Trophoblast cell (in vitro differentiated cells and primary cell): ENCODE measurements around the gene CHKA.

Experiments
- DNase-seq, 2 donors: peaks; one replicate each; pipeline ENCODE4 v3.0.0-alpha.2; 2016
- H2AFZ ChIP-seq: 2 replicates; pipeline ENCODE4 v1.6.1; 2013; ENCODE audit warnings: low read length, moderate library complexity, mild to moderate bottlenecking; ENCODE audit not compliant: insufficient read depth, poor library complexity
- H2AK5ac ChIP-seq: 2 replicates; pipeline ENCODE4 v1.6.1; 2013; ENCODE audit warnings: mild to moderate bottlenecking, low read length
- H2BK120ac ChIP-seq: 2 replicates; pipeline ENCODE4 v1.6.1; 2013; ENCODE audit warnings: low read length, mild to moderate bottlenecking, moderate library complexity; ENCODE audit not compliant: insufficient read depth, poor library complexity
- H2BK12ac ChIP-seq: 2 replicates; pipeline ENCODE4 v1.6.1; 2013; ENCODE audit warnings: mild to moderate bottlenecking, low read length, moderate library complexity
- H2BK5ac ChIP-seq: 2 replicates; pipeline ENCODE4 v1.6.1; 2013; ENCODE audit warnings: low read length, low read depth, moderate library complexity, mild to moderate bottlenecking; ENCODE audit not compliant: poor library complexity
- H3K14ac ChIP-seq: 2 replicates; pipeline ENCODE4 v1.6.1; 2013; ENCODE audit warnings: mild to moderate bottlenecking, low read length
- H3K18ac ChIP-seq: 2 replicates; pipeline ENCODE4 v1.6.1; 2013; ENCODE audit warnings: mild to moderate bottlenecking, low read length
- H3K23ac ChIP-seq: 2 replicates; pipeline ENCODE4 v1.6.1; 2013; ENCODE audit warnings: low read length
- H3K27ac ChIP-seq: 2 replicates; pipeline ENCODE4 v1.5.1; 2013; ENCODE audit warnings: low read depth, mild to moderate bottlenecking, inconsistent platforms, low read length, moderate library complexity
- H3K27me3 ChIP-seq: 2 replicates; pipeline ENCODE4 v1.6.1; 2013; ENCODE audit warnings: inconsistent platforms, mild to moderate bottlenecking, low read length, moderate library complexity; ENCODE audit not compliant: insufficient read depth
- H3K36me3 ChIP-seq, 2 experiments: 1 replicate in 1 of 2; 2 replicates in 1 of 2; pipeline ENCODE4 v1.6.1; 2013; ENCODE audit warnings: low read length in 2 of 2, mild to moderate bottlenecking in 2 of 2, moderate library complexity in 1 of 2; ENCODE audit not compliant: insufficient read depth in 2 of 2, control insufficient read depth in 1 of 2
- H3K4ac ChIP-seq: 2 replicates; pipeline ENCODE4 v1.6.1; 2013; ENCODE audit warnings: low read depth, mild to moderate bottlenecking, low read length, moderate library complexity
- H3K4me1 ChIP-seq, 2 experiments: 1 replicate in 1 of 2; 2 replicates in 1 of 2; pipeline ENCODE4 v1.6.1; 2013; ENCODE audit warnings: low read length in 2 of 2, mild to moderate bottlenecking in 2 of 2, moderate library complexity in 1 of 2; ENCODE audit not compliant: insufficient read depth in 2 of 2, control insufficient read depth in 1 of 2
- H3K4me2 ChIP-seq: 2 replicates; pipeline ENCODE4 v1.6.1; 2013; ENCODE audit warnings: inconsistent platforms, mild to moderate bottlenecking, low read length, moderate library complexity
- H3K4me3 ChIP-seq: 2 replicates; pipeline ENCODE4 v1.5.1; 2013; ENCODE audit warnings: mild to moderate bottlenecking, low read depth, low read length, inconsistent platforms
- H3K79me1 ChIP-seq: one replicate; pipeline ENCODE4 v1.6.1; 2013; ENCODE audit warnings: low read length
- H3K79me2 ChIP-seq: 2 replicates; pipeline ENCODE4 v1.6.1; 2013; ENCODE audit warnings: low read length, mild to moderate bottlenecking; ENCODE audit not compliant: control insufficient read depth, insufficient read depth, poor library complexity
- H3K9ac ChIP-seq: 2 replicates; pipeline ENCODE4 v1.6.1; 2013; ENCODE audit warnings: mild to moderate bottlenecking, low read length
- H3K9me3 ChIP-seq: 2 replicates; pipeline ENCODE4 v1.6.1; 2013; ENCODE audit warnings: low read depth, mild to moderate bottlenecking, control low read depth, inconsistent platforms, low read length; ENCODE audit not compliant: insufficient read depth
- H4K12ac ChIP-seq: 2 replicates; pipeline ENCODE4 v1.6.1; 2013; ENCODE audit warnings: low read depth, mild to moderate bottlenecking, low read length, moderate library complexity
- H4K8ac ChIP-seq: 2 replicates; pipeline ENCODE4 v1.6.1; 2013; ENCODE audit warnings: low read depth, mild to moderate bottlenecking, low read length, moderate library complexity
- H4K91ac ChIP-seq: one replicate; pipeline ENCODE4 v1.6.1; 2013; ENCODE audit warnings: low read depth, mild to moderate bottlenecking, low read length, moderate library complexity
- WGBS: extraction: QIAGEN DNeasy Blood & Tissue Kit; methylation state at CpG from one replicate; pipeline ENCODE4 v1.1.7; 2013; ENCODE audit warnings: missing lambda C conversion rate; ENCODE audit not compliant: insufficient read length, insufficient coverage; ENCODE audit errors: extremely low coverage; 5-methylcytosine and 5-hydroxymethylcytosine counted together

Gene CHKA

GRCh38 chr11:68071281-68072048 is 49.7 kb downstream of the CHKA start:
- H3K36me3 ChIP-seq, result peaks cover 44 to 63% of the 10 kb centered on the region in 2 experiments
- no peak overlapping the region for H3K4me3 ChIP-seq
- H3K27me3 ChIP-seq, result no peaks in the 10 kb centered on the region
- WGBS, result no CpG with 5 or more reads among the region's 3 CpGs
- H3K4me1 ChIP-seq, result no peaks in the 10 kb centered on the region
- H2BK120ac ChIP-seq, result no peak overlapping the region
- H3K4me2 ChIP-seq, result no peak overlapping the region
- H2AK5ac ChIP-seq, result no peak overlapping the region
- no peak overlapping the region for H2AFZ ChIP-seq
- H3K9ac ChIP-seq, result peak overlapping the region; percentile 20
- no peaks in the 10 kb centered on the region for H3K79me2 ChIP-seq
- H4K91ac ChIP-seq, result no peak overlapping the region
- H4K8ac ChIP-seq, result no peak overlapping the region
- H3K4ac ChIP-seq, result no peak overlapping the region
- H4K12ac ChIP-seq, result no peak overlapping the region
- H3K9me3 ChIP-seq, result no peaks in the 10 kb centered on the region
- no peak overlapping the region for H3K14ac ChIP-seq
- no peak for DNase-seq
- H3K27ac ChIP-seq, result no peak overlapping the region
- no peak overlapping the region for H2BK5ac ChIP-seq
- no peak overlapping the region for H3K23ac ChIP-seq
- H3K18ac ChIP-seq, result no peak overlapping the region
- H3K79me1 ChIP-seq, result no peaks in the 10 kb centered on the region
- no peak overlapping the region for H2BK12ac ChIP-seq

GRCh38 chr11:68067991-68068390 is 53.2 kb downstream of the CHKA start:
- Histone ChIP-seq H2BK5ac (no peak overlapping the region), H4K91ac (no peak overlapping the region), H3K36me3 (peaks cover 52 to 72% of the 10 kb centered on the region in 2 experiments), H3K4ac (no peak overlapping the region), H2BK12ac (no peak overlapping the region), H2AFZ (no peak overlapping the region), H4K8ac (no peak overlapping the region), H3K18ac (no peak overlapping the region), H3K27ac (no peak overlapping the region), H3K9ac (no peak overlapping the region), H3K9me3 (no peaks in the 10 kb centered on the region), H3K27me3 (no peaks in the 10 kb centered on the region), H3K23ac (no peak overlapping the region), H3K4me3 (no peak overlapping the region), H3K4me2 (no peak overlapping the region), H4K12ac (no peak overlapping the region), H2AK5ac (no peak overlapping the region), H3K79me1 (no peaks in the 10 kb centered on the region), H3K14ac (no peak overlapping the region), H2BK120ac (no peak overlapping the region), H3K4me1 (no peaks in the 10 kb centered on the region), H3K79me2 (no peaks in the 10 kb centered on the region)
- no CpG with 5 or more reads among the region's 5 CpGs for WGBS
- DNase-seq, result no peak

GRCh38 chr11:68066742-68067141 is 54.4 kb downstream of the CHKA start:
- H3K27ac ChIP-seq, result no peak overlapping the region
- peaks cover 61 to 77% of the 10 kb centered on the region in 2 experiments for H3K36me3 ChIP-seq
- H3K4ac ChIP-seq, result no peak overlapping the region
- H3K23ac ChIP-seq, result no peak overlapping the region
- H2AK5ac ChIP-seq, result no peak overlapping the region
- no peak overlapping the region for H2AFZ ChIP-seq
- H3K4me3 ChIP-seq, result no peak overlapping the region
- H3K14ac ChIP-seq, result no peak overlapping the region
- no peaks in the 10 kb centered on the region for H3K4me1 ChIP-seq
- WGBS, result no CpG with 5 or more reads among the region's 3 CpGs
- no peaks in the 10 kb centered on the region for H3K9me3 ChIP-seq
- H4K12ac ChIP-seq, result no peak overlapping the region
- H3K18ac ChIP-seq, result no peak overlapping the region
- no peak overlapping the region for H4K91ac ChIP-seq
- no peak for DNase-seq
- no peak overlapping the region for H2BK5ac ChIP-seq
- H2BK120ac ChIP-seq, result no peak overlapping the region
- H2BK12ac ChIP-seq, result no peak overlapping the region
- H4K8ac ChIP-seq, result no peak overlapping the region
- no peaks in the 10 kb centered on the region for H3K79me1 ChIP-seq
- no peak overlapping the region for H3K9ac ChIP-seq
- no peaks in the 10 kb centered on the region for H3K27me3 ChIP-seq
- no peaks in the 10 kb centered on the region for H3K79me2 ChIP-seq
- no peak overlapping the region for H3K4me2 ChIP-seq

GRCh38 chr11:68065841-68066240 is 55.3 kb downstream of the CHKA start:
- no peaks in the 10 kb centered on the region for H3K9me3 ChIP-seq
- no peak overlapping the region for H2BK120ac ChIP-seq
- no peak overlapping the region for H3K23ac ChIP-seq
- no peak for DNase-seq
- H2BK5ac ChIP-seq, result no peak overlapping the region
- peaks cover 60 to 75% of the 10 kb centered on the region in 2 experiments for H3K36me3 ChIP-seq
- H3K14ac ChIP-seq, result no peak overlapping the region
- H3K4me2 ChIP-seq, result no peak overlapping the region
- H3K4me1 ChIP-seq, result no peaks in the 10 kb centered on the region
- no peak overlapping the region for H4K12ac ChIP-seq
- H3K27me3 ChIP-seq, result no peaks in the 10 kb centered on the region
- no CpG with 5 or more reads among the region's 5 CpGs for WGBS
- no peak overlapping the region for H3K27ac ChIP-seq
- H4K8ac ChIP-seq, result no peak overlapping the region
- no peak overlapping the region for H3K18ac ChIP-seq
- H3K4me3 ChIP-seq, result no peak overlapping the region
- H2AK5ac ChIP-seq, result no peak overlapping the region
- H3K9ac ChIP-seq, result no peak overlapping the region
- H3K79me2 ChIP-seq, result no peaks in the 10 kb centered on the region
- H3K79me1 ChIP-seq, result no peaks in the 10 kb centered on the region
- H4K91ac ChIP-seq, result no peak overlapping the region
- no peak overlapping the region for H3K4ac ChIP-seq
- no peak overlapping the region for H2BK12ac ChIP-seq
- H2AFZ ChIP-seq, result no peak overlapping the region
